ENCODE data around the gene MYH6.
"Not testable (repeated sequence)": the region's sequence is repeated elsewhere in the genome, so short reads cannot be mapped to it uniquely, and the experiment has no call there.

The MYH6 gene

DNA sequence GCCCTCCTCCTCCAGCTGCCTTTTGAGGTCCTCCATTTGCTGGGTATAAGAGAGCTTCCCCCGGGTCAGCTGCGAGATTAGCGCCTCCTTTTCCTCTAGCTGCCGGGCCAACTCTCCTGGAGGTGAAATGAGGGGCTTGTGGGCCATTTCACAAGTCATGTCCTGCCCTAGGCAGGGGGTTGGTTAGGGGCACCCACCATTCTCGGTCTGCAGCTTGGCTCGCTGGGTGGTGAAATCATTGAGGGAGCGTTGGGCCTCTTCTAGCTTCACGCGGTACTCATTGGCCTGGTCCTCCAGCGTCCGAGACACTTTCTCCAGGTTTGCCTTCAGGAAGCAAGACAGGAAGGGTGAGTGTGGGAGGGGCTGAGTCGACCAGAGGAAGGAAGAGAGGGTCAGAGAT is 18.7 kb downstream of the MYH6 start:
- DNase-seq = no peak

- DNase-seq = no peak
Observed at GRCh38 chr14:23388996-23389395, 19.1 kb downstream of the MYH6 start.

GRCh38 chr14:23387916-23388882 is 19.9 kb downstream of the MYH6 start:
- DNase-seq = no peak

DNA sequence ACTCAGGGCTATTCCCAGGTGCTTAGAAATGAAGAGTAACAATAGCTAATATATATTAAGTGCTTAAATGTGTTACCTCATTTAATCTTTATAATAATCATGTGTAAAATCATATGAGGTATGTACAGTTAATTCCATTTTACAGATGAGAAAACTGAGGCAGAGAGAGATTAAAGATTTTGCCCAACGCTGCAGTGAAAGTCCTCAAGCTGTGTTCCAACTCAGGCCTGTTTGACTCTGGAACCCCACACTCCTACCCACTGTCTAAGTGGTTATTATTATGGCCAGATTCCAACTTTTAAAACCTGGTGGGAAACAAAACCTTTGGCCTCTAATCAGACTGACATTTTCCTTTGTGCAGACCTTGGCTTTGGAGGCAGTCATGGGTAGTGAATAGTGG is 21.1 kb downstream of the MYH6 start:
- DNase-seq = no peak

- not testable (repeated sequence) for DNase-seq
Observed at GRCh38 chr14:23386266-23386657, 21.8 kb downstream of the MYH6 start.

- DNase-seq = no peak
Observed at GRCh38 chr14:23385642-23386265, 22.3 kb downstream of the MYH6 start.

- DNase-seq = no peak
Observed at GRCh38 chr14:23385244-23385641, 22.8 kb downstream of the MYH6 start.

DNA sequence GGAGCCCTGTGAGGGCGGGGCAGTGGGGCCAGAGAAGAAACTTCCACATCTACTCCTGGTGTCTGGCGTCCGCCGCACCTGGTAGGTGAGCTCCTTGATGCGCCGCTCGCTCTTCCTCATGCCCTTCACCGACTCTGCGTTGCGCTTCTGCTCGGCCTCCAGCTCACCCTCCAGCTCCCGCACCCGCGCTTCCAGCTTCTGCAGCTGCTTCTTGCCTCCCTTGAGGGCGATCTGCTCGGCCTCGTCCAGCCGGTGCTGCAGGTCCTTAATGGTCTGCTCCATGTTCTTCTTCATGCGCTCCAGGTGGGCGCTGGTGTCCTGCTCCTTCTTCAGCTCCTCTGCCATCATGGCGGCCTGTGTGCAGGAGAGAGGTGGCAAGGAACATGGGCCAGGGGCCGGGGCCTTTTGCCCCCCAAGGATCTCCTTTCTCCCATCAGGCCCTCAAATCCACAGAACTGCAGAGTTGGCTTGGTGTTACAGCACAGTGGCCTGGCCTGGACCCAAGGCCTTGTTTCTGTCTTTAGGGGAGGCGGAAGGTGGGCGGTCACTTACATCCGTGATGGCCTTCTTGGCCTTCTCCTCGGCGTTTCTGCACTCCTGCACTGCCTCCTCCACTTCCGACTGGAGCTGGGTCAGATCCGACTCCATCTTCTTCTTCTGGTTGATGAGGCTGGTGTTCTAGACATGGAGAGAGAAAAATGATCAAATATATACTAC is 23.6 kb downstream of the MYH6 start:
- DNase-seq = no peak

DNA sequence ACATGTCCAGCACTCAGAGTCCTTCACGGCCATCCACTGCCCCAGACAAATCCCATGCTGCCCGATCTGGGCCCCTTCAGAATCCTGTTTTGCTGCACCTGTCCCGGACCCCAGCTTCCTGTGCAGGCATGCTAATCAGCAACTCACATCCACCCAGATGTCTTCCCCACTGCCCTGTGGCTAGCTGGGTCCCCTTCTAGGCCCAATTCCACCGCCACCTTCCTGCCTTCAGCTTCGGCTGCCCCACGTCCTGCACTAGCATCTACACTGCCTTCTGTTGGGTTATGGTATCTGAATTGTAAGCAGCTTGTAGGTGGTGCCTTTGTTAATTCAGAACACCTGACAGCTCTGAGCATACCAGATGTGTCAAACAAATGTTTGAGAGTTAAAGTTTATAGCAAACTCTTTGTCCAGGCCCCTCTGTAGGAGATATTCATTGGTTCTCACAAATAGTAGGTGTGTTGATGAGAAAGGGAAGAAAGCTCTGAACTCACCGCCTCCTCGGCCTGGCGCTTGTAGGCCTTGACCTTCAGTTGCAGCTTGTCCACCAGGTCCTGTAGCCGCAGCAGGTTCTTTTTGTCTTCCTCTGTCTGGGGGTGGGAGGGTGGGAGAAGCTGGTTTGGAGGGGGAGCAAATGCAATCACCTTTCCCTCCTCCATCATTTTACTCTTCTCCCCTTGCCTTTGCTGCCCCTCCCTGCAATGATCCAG is 25.2 kb downstream of the MYH6 start:
- DNase-seq = no peak

DNA sequence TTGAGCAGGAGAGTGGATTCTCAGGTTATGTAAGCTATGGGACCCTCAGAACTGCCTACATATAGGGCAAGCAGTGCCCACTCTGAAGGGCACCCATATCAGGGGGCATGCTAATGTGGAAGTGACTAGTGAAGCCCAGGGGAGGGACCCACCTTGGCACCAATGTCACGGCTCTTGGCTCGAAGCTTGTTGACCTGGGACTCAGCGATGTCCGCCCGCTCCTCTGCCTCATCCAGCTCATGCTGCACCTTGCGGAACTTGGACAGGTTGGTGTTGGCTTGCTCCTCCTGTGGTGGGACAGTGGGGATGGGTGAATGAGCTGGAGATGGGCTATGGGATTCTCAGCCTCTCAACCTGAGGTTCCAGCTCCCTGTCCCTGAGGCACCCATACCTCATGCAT is 25.8 kb downstream of the MYH6 start:
- no peak for DNase-seq

- no peak for DNase-seq
Observed at GRCh38 chr14:23381871-23382270, 26.2 kb downstream of the MYH6 start.

DNA sequence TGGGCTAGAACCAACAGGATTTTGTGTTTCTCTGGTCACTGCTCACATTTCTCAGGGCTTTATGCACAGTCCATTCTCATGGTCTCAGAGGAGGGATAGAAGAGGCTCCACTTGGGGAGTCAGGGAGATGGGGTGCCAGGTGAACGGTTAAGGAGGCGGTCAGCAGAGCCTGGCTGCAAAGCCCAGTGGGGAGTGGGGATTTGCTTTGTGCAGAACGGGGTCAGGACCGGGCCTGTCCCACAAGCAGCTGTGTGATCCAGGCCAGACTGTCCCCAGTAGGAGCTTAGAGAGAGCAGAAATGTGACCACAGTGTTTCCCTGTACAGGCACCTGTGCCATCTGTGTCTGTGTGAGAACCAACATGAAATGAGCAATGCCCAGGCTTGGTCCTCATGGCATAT is 27.1 kb downstream of the MYH6 start:
- DNase-seq = no peak

- DNase-seq = no peak
Observed at GRCh38 chr14:23380197-23380914, 27.7 kb downstream of the MYH6 start.

- DNase-seq = peak; percentile 64
Observed at GRCh38 chr14:23379366-23380196, 28.5 kb downstream of the MYH6 start.

GRCh38 chr14:23378612-23379220 is 29.4 kb downstream of the MYH6 start:
- DNase-seq = no peak

DNA sequence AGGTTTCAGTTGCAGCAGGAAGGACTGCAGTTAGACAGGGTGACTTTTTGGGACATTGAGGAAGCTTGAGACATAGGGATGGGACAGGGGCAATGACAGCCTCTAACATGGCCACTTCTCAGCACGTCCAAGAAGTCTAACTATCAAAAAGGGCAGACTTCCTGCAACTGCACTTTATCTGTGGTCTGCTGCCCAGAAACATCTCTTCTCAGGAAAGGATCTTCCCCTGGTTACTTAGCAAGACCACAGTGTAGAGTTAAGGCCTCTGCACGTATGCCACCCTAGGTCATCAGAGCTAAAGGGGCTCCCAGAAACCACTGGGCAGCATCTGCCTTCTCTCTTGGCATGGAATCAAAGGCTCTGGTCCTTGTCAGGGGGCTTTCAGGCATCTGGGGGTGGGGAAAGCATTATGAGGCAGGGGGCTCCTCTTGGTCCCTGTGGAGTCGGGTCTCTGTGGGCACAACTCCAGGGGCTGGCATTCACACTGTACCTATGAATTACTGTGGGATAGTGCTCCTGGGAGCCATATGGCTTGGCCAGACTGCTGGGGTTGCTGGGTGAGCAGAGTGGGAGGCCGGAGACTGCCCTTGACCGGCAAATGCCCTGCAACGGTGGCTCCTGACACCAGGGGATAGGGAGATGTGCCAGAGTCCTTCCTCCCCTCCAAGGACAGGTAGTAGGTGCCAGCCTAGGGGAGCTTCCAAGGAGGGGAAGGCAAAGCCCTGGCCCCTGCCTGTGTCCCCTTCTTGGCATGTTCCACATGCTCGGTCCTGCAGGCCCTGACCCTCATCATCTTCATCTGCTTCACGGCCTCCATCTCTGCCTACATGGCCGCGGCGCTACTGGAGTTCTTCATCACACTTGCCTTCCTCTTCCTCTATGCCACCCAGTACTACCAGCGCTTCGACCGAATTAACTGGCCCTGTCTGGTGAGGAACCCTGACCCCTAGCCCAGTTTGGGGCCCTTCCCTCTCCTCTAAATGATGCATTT is 30.2 kb downstream of the MYH6 start:
- no peak for DNase-seq

DNA sequence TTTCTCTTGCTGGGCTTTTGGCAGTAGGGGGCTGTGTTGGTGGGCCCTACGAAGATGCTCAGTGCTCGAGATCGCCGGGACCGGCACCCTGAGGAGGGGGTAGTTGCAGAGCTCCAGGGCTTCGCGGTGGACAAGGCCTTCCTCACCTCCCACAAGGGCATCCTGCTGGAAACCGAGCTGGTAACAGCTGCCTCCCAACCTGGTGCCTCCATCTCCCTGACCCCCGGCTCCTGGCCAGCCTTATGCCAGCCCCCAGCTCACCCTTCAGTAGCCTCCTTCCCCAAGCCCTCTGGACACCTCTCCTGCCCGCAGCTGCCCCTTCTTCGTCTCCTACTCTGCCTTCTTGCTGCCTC is 30.9 kb downstream of the MYH6 start:
- DNase-seq = no peak

- no peak for DNase-seq
Observed at GRCh38 chr14:23376482-23377197, 31.4 kb downstream of the MYH6 start, which contains the start of gene CMTM5. CMTM5 (plus strand) TSS chr14:23377046; CDS start chr14:23377252, 206 bp downstream.
